ENCODE data around the gene CIITA. TPM values are rescaled to one million over a fixed set of nuclear protein-coding genes. Genes with fewer than 3 reads are reported as not detected.
A peak's percentile ranks its signal among the peaks of the same experiment; 100 is the strongest.

CIITA gene
- total and polyA plus RNA-seq, 8 donors = under 0.01 to 67.1 (median 12.8) TPM

- no peak overlapping the region for H3K27ac ChIP-seq
- peaks cover 0 to 99% (median 14%) of the 10 kb centered on the region in 4 donors for H3K36me3 ChIP-seq
- TF ChIP-seq CTCF (IDR thresholded peaks at IDR 0.05) (no peak), POLR2A (IDR thresholded peaks at IDR 0.05) (no peak), POLR2AphosphoS5 (IDR thresholded peaks at IDR 0.05) (no peak), EP300 (IDR thresholded peaks at IDR 0.05) (no peak)
- WGBS, 5 donors = 60 to 67% (median 64%) methylated on average over 3 of the region's 3 CpGs
- no peak overlapping the region for H3K4me3 ChIP-seq
- no peaks in the 10 kb centered on the region for H3K9me3 ChIP-seq
- H3K4me1 ChIP-seq = peaks cover 0 to 30% (median 10%) of the 10 kb centered on the region in 4 donors
- H3K27me3 ChIP-seq = no peaks in the 10 kb centered on the region
- no peak for DNase-seq
- intact Hi-C loops (cut with DNase I; ENCODE audit: low total_unique reads) = no loop called here
Observed at GRCh38 chr16:10916534-10916933, 39.5 kb downstream of the CIITA start.

DNA sequence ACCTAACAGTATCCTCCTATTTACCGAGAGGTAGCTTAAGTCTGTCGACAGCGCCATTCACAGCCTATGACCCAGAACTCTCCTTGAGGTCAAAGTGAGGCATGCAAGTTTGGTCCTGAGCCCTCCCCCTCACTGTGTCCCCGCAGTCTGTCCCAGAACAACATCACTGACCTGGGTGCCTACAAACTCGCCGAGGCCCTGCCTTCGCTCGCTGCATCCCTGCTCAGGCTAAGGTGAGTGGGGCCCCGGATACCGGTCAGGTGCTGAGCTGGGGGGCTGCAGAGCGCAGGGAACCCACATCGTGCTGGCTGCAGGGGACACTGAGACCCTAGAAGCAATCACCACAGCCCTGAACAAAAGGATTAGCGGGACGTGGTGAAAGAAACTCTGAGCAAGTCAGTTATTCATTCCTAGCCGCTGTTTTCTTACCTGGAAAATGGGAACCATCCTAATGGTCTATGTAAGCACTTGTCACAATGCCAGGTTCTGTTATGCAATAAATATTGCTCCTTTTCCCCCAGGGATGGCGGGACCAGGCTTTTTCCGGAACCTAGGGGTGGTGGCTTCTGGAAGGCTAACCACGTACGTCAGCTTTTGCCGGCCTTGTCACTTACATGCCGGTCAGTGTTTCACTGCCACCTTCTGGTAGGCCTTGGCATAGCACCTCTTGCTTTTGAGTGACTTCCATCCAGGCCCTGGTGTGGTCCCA is 41.4 kb downstream of the CIITA start:
- H3K36me3 ChIP-seq = peaks cover 0 to 99% (median 25%) of the 10 kb centered on the region in 4 donors
- DNase-seq = peak; percentile 95 to 97
- peak overlapping the region in 4 of 5 donors; percentile 30 to 54 (median 53) for H3K27ac ChIP-seq
- TF ChIP-seq EP300 (IDR thresholded peaks at IDR 0.05) = peak; percentile 19
- peak in 6 of 7 experiments; percentile 76 to 97 (median 92) for TF ChIP-seq CTCF (IDR thresholded peaks at IDR 0.05)
- peak; percentile 25 to 94 (median 37) for TF ChIP-seq POLR2AphosphoS5 (IDR thresholded peaks at IDR 0.05)
- TF ChIP-seq POLR2A (IDR thresholded peaks at IDR 0.05) = no peak
- no peaks in the 10 kb centered on the region for H3K9me3 ChIP-seq
- peak overlapping the region in 1 of 4 donors; percentile 25 for H3K4me3 ChIP-seq
- H3K27me3 ChIP-seq = no peaks in the 10 kb centered on the region
- intact Hi-C loops (cut with DNase I; ENCODE audit: low total_unique reads) = no loop called here
- 36 to 53% (median 43%) methylated on average over 17 to 21 of the region's 21 CpGs for WGBS, 5 donors
- H3K4me1 ChIP-seq = peaks cover 7 to 49% (median 24%) of the 10 kb centered on the region in 4 donors

GRCh38 chr16:10919003-10919351 is 42.0 kb downstream of the CIITA start:
- no peaks in the 10 kb centered on the region for H3K27me3 ChIP-seq
- H3K27ac ChIP-seq = no peak overlapping the region
- intact Hi-C loops (cut with DNase I; ENCODE audit: low total_unique reads) = no loop called here
- WGBS, 5 donors = 56 to 59% (median 58%) methylated on average over 7 of the region's 7 CpGs
- peaks cover 7 to 54% (median 29%) of the 10 kb centered on the region in 4 donors for H3K4me1 ChIP-seq
- no peak for DNase-seq
- TF ChIP-seq CTCF (IDR thresholded peaks at IDR 0.05) (peak in 1 of 7 experiments; percentile 3), EP300 (IDR thresholded peaks at IDR 0.05) (no peak)
- peaks cover 0 to 100% (median 30%) of the 10 kb centered on the region in 4 donors for H3K36me3 ChIP-seq
- H3K9me3 ChIP-seq = no peaks in the 10 kb centered on the region
- H3K4me3 ChIP-seq = peak overlapping the region in 1 of 4 donors; percentile 25

- Histone ChIP-seq H3K36me3 (peaks cover 12 to 100% (median 45%) of the 10 kb centered on the region in 4 donors), H3K27ac (peak overlapping the region in 2 of 5 donors; percentile 32 to 50), H3K4me1 (peaks cover 7 to 62% (median 32%) of the 10 kb centered on the region in 4 donors), H3K4me3 (no peak overlapping the region), H3K27me3 (no peaks in the 10 kb centered on the region), H3K9me3 (no peaks in the 10 kb centered on the region)
- intact Hi-C loops (cut with DNase I; ENCODE audit: low total_unique reads) = no loop called here
- no peak for DNase-seq
- WGBS, 5 donors = 72 to 75% (median 74%) methylated on average over 15 of the region's 15 CpGs
- TF ChIP-seq POLR2AphosphoS5 (IDR thresholded peaks at IDR 0.05) (no peak), EP300 (IDR thresholded peaks at IDR 0.05) (no peak), CTCF (IDR thresholded peaks at IDR 0.05) (no peak), POLR2A (IDR thresholded peaks at IDR 0.05) (no peak)
Observed at GRCh38 chr16:10920726-10921427, 43.9 kb downstream of the CIITA start.

All from stomach (tissue), 9 donors.